Ramos (cell line): ENCODE measurements around the gene PTPRD.
"Not testable (repeated sequence)": the region's sequence is repeated elsewhere in the genome, so short reads cannot be mapped to it uniquely, and the experiment has no call there.

Experiments
- in situ Hi-C: fragments of 300-500 bp; cut with MboI; formaldehyde crosslinking; loops from one replicate; pipeline ENCODE4 v1.14.3; 2022; ENCODE audit warnings: low sequenced_read_pairs; ENCODE audit not compliant: unreplicated experiment

The PTPRD gene

GRCh38 chr9:10512144-10512543 lies 100.7 kb downstream of the PTPRD start:
- in situ Hi-C loops: no loop called here

- in situ Hi-C loops: no loop called here
Measured at GRCh38 chr9:10488937-10489336, 123.9 kb downstream of the PTPRD start.

- in situ Hi-C loops: no loop called here
Measured at GRCh38 chr9:10479172-10479571, 133.6 kb downstream of the PTPRD start.

GRCh38 chr9:10449201-10449617 lies 163.6 kb downstream of the PTPRD start:
- in situ Hi-C loops: not testable (repeated sequence)

GRCh38 chr9:10447036-10447435 lies 165.8 kb downstream of the PTPRD start:
- in situ Hi-C loops: no loop called here

- in situ Hi-C loops: no loop called here
Measured at GRCh38 chr9:10443868-10444204, 169.0 kb downstream of the PTPRD start.

- in situ Hi-C loops: no loop called here
Measured at GRCh38 chr9:10443181-10443867, 169.5 kb downstream of the PTPRD start.

GRCh38 chr9:10438955-10439354 lies 173.8 kb downstream of the PTPRD start:
- in situ Hi-C loops: no loop called here

- in situ Hi-C loops: no loop called here
Measured at GRCh38 chr9:10436756-10437155, 176.0 kb downstream of the PTPRD start.

- in situ Hi-C loops: no loop called here
Measured at GRCh38 chr9:10434412-10434811, 178.4 kb downstream of the PTPRD start.

GRCh38 chr9:10411272-10411671 lies 201.5 kb downstream of the PTPRD start:
- in situ Hi-C loops: no loop called here

- in situ Hi-C loops: no loop called here
Measured at GRCh38 chr9:10403283-10403682, 209.5 kb downstream of the PTPRD start.

GRCh38 chr9:10396615-10397014 lies 216.2 kb downstream of the PTPRD start:
- in situ Hi-C loops: no loop called here

GRCh38 chr9:10387282-10387681 lies 225.5 kb downstream of the PTPRD start:
- in situ Hi-C loops: no loop called here

- in situ Hi-C loops: no loop called here
Measured at GRCh38 chr9:10371824-10372223, 241.0 kb downstream of the PTPRD start.

- in situ Hi-C loops: no loop called here
Measured at GRCh38 chr9:10366171-10366779, 246.5 kb downstream of the PTPRD start.

GRCh38 chr9:10354591-10354990 lies 258.2 kb downstream of the PTPRD start:
- in situ Hi-C loops: no loop called here

- in situ Hi-C loops: not testable (repeated sequence)
Measured at GRCh38 chr9:10345621-10346020, 267.2 kb downstream of the PTPRD start.

GRCh38 chr9:10341057-10341456 lies 271.7 kb downstream of the PTPRD start:
- in situ Hi-C loops: no loop called here

- in situ Hi-C loops: no loop called here
Measured at GRCh38 chr9:10339152-10339551, 273.6 kb downstream of the PTPRD start.

- in situ Hi-C loops: no loop called here
Measured at GRCh38 chr9:10331157-10331556, 281.6 kb downstream of the PTPRD start.

GRCh38 chr9:10282084-10282483 lies 330.7 kb downstream of the PTPRD start:
- in situ Hi-C loops: no loop called here
